HCT116 (cell line): Measurements from ENCODE around the gene CALHM3. TPM values are rescaled to one million over a fixed set of nuclear protein-coding genes. Genes with fewer than 3 reads are reported as not detected.

Experiments used
- ATAC-seq: fragments of 200-7000 bp; cut with Tn5 transposase; 2 replicates; pipeline ENCODE4 v1.9.1; 2020; ENCODE audit warnings: mild to moderate bottlenecking, moderate library complexity
- BruUV-seq: library from RNA; stranded (reverse); fragments of 400-500 nt; replicated peaks from 2 replicates; lab custom pipeline; 2021; lab: Mats Ljungman, UMichigan
- CTCF ChIA-PET: fragments of 300-600 bp; sonication (Branson Sonifier 250); formaldehyde crosslinking; loops from one replicate; lab custom pipeline; 2021; ENCODE audit warnings: antibody characterized with exemption; lab: Charles Lee
- POLR2A ChIA-PET: fragments of 300-600, 350-600 bp; sonication (Branson Sonifier 250); formaldehyde crosslinking; loops from one replicate; lab custom pipeline; 2021; ENCODE audit warnings: antibody characterized with exemption; lab: Charles Lee
- RAD21 ChIA-PET, 2 experiments: fragments of 300-600 bp; sonication (Branson Sonifier 250); formaldehyde crosslinking; loops; one replicate each; lab custom pipeline; 2023; ENCODE audit warnings: low total read pairs in 2 of 2; ENCODE audit not compliant: uncharacterized antibody in 2 of 2, unreplicated experiment in 2 of 2, low non-redundant PET in 1 of 2; lab: Charles Lee
- DNase-seq: peaks from one replicate; pipeline ENCODE4 v3.0.0-alpha.2; 2010; ENCODE audit warnings: low read depth, low spot score
- H2AFZ ChIP-seq: fragments of 200-600 bp; shearing (Covaris generic), sonication (generic); 2 replicates; pipeline ENCODE4 v1.6.1; 2017; ENCODE audit warnings: low read depth, mixed run types, mixed read lengths, antibody characterized with exemption, low read length; ENCODE audit not compliant: poor library complexity, severe bottlenecking
- H3K27ac ChIP-seq: 2 replicates; pipeline ENCODE4 v1.5.1; 2012; ENCODE audit warnings: low read depth, low read length
- H3K27me3 ChIP-seq: fragments of 200-600 bp; sonication (generic); 2 replicates; pipeline ENCODE4 v1.6.1; 2016; ENCODE audit warnings: mixed run types, low read length, mixed read lengths; ENCODE audit not compliant: insufficient read depth
- H3K36me3 ChIP-seq, 2 experiments: fragments of 200-500 bp in 1 of 2; fragments of 200-600 bp in 1 of 2; sonication (Bioruptor generic) in 1 of 2; sonication (generic) in 1 of 2; 2 replicates each; pipeline versions ENCODE4 v1.5.1 to v1.6.1; 2014 to 2016; ENCODE audit warnings: low read length in 2 of 2, inconsistent platforms in 1 of 2, mixed read lengths in 1 of 2, mixed run types in 1 of 2; ENCODE audit not compliant: insufficient read depth in 2 of 2, control insufficient read depth in 1 of 2
- H3K4me1 ChIP-seq, 2 experiments: fragments of 200-600 bp in 1 of 2; sonication (generic) in 1 of 2; 2 replicates each; pipeline versions ENCODE4 v1.5.1 to v1.6.1; 2012 to 2017; ENCODE audit warnings: low read length in 2 of 2, inconsistent platforms in 1 of 2, mild to moderate bottlenecking in 1 of 2, mixed read lengths in 1 of 2, mixed run types in 1 of 2, moderate library complexity in 1 of 2; ENCODE audit not compliant: insufficient read depth in 2 of 2, control insufficient read depth in 1 of 2
- H3K4me2 ChIP-seq: fragments of 200-600 bp; sonication (generic); 2 replicates; pipeline ENCODE4 v1.6.1; 2017; ENCODE audit warnings: mixed run types, low read length, mixed read lengths
- H3K4me3 ChIP-seq, 2 experiments: fragments of 200-600 bp in 1 of 2; sonication (generic) in 1 of 2; replicated peaks in 1 of 2; 2 replicates each; pipeline ENCODE4 v1.5.1; 2011 to 2016; ENCODE audit warnings: low read length in 2 of 2, control low read depth in 1 of 2, low read depth in 1 of 2, mild to moderate bottlenecking in 1 of 2, mixed read lengths in 1 of 2, mixed run types in 1 of 2
- H3K79me2 ChIP-seq: fragments of 200-600 bp; sonication (generic); 2 replicates; pipeline ENCODE4 v1.6.1; 2017; ENCODE audit warnings: mild to moderate bottlenecking, mixed run types, low read length, moderate library complexity, mixed read lengths; ENCODE audit not compliant: insufficient read depth
- H3K9ac ChIP-seq: fragments of 200-600 bp; sonication (generic); 2 replicates; pipeline ENCODE4 v1.6.1; 2016; ENCODE audit warnings: low read length, mixed read lengths
- H3K9me2 ChIP-seq: fragments of 200-600 bp; sonication (generic), shearing (Covaris generic); 2 replicates; pipeline ENCODE4 v1.6.1; 2017; ENCODE audit warnings: mixed run types, mild to moderate bottlenecking, moderate library complexity; ENCODE audit not compliant: insufficient read depth
- H3K9me3 ChIP-seq, 2 experiments: fragments of 200-500 bp in 1 of 2; fragments of 200-600 bp in 1 of 2; sonication (Bioruptor generic) in 1 of 2; sonication (generic) in 1 of 2; 2 replicates each; pipeline ENCODE4 v1.6.1; 2014 to 2017; ENCODE audit warnings: low read length in 2 of 2, mixed read lengths in 2 of 2, inconsistent platforms in 1 of 2, low read depth in 1 of 2, mild to moderate bottlenecking in 1 of 2, mixed run types in 1 of 2, moderate library complexity in 1 of 2; ENCODE audit not compliant: control insufficient read depth in 1 of 2, insufficient read depth in 1 of 2
- H4K20me1 ChIP-seq: fragments of 200-600 bp; sonication (generic), shearing (Covaris generic); 2 replicates; pipeline ENCODE4 v1.6.1; 2017; ENCODE audit warnings: mixed run types, mild to moderate bottlenecking, moderate library complexity; ENCODE audit not compliant: insufficient read depth
- CEBPB ChIP-seq: IDR thresholded peaks from 2 replicates; pipeline ENCODE4 v1.6.1; 2012; ENCODE audit warnings: low read depth
- EGR1 ChIP-seq: IDR thresholded peaks from 2 replicates; pipeline ENCODE4 v1.6.1; 2012; ENCODE audit warnings: low read depth
- ELF1 ChIP-seq: IDR thresholded peaks from 2 replicates; pipeline ENCODE4 v1.6.1; 2012; ENCODE audit warnings: low read depth, borderline replicate concordance
- EZH2 ChIP-seq: fragments of 200-600 bp; sonication (generic); IDR thresholded peaks from 2 replicates; pipeline ENCODE4 v1.6.1; 2017; ENCODE audit warnings: antibody characterized with exemption, mixed run types
- EZH2phosphoT487 ChIP-seq: fragments of 200-600 bp; IDR thresholded peaks from 2 replicates; pipeline ENCODE4 v1.6.1; 2018; ENCODE audit warnings: antibody characterized with exemption, borderline replicate concordance
- JUND ChIP-seq: IDR thresholded peaks from 2 replicates; pipeline ENCODE4 v1.6.1; 2012
- MAX ChIP-seq: IDR thresholded peaks from 2 replicates; pipeline ENCODE4 v1.6.1; 2012
- POLR2A ChIP-seq: IDR thresholded peaks from 2 replicates; pipeline ENCODE4 v1.7.0; 2011; ENCODE audit warnings: borderline replicate concordance; ENCODE audit not compliant: insufficient read depth, insufficient read length; ENCODE audit errors: extremely low read depth
- POLR2AphosphoS5 ChIP-seq: IDR thresholded peaks from 2 replicates; pipeline ENCODE4 v1.6.1; 2011; ENCODE audit warnings: mild to moderate bottlenecking, low read depth, low read length, moderate library complexity
- RAD21 ChIP-seq: IDR thresholded peaks from 2 replicates; pipeline ENCODE4 v1.6.1; 2012; ENCODE audit warnings: low read depth, mild to moderate bottlenecking
- SIN3A ChIP-seq: IDR thresholded peaks from 2 replicates; pipeline ENCODE4 v1.6.1; 2012; ENCODE audit warnings: low read depth
- TCF7L2 ChIP-seq: IDR thresholded peaks from 2 replicates; pipeline ENCODE4 v1.7.0; 2011; ENCODE audit warnings: borderline replicate concordance, inconsistent platforms; ENCODE audit not compliant: insufficient read depth, insufficient read length; ENCODE audit errors: extremely low read depth
- ZBTB33 ChIP-seq: IDR thresholded peaks from 2 replicates; pipeline ENCODE4 v1.6.1; 2011; ENCODE audit warnings: mild to moderate bottlenecking, low read length, moderate library complexity; ENCODE audit not compliant: insufficient replicate concordance; ENCODE audit errors: extremely low read depth
- ZFX ChIP-seq: fragments of 450-650 bp; IDR thresholded peaks from 2 replicates; pipeline ENCODE4 v1.6.1; 2017
- ZNF274 ChIP-seq: fragments of 200-500 bp; sonication (Bioruptor generic); IDR thresholded peaks from 2 replicates; pipeline ENCODE4 v1.6.1; 2014; ENCODE audit warnings: mild to moderate bottlenecking, low read depth, low read length, inconsistent platforms
- intact Hi-C: fragments of 100-400 bp; cut with micrococcal nuclease; formaldehyde crosslinking; loops from 2 replicates; pipeline ENCODE4 v1.10.0; 2022
- total RNA-seq: library from RNA; stranded (reverse); gene quantifications from one replicate; pipeline ENCODE4 v1.2.1, GENCODE V29; 2021; ENCODE audit not compliant: unreplicated experiment
- TF ChIP-seq, protein P1 (sequence below): IDR thresholded peaks from 2 replicates; pipeline ENCODE4 v1.6.1; 2012
- TF ChIP-seq, protein P2 (sequence below): IDR thresholded peaks from 2 replicates; pipeline ENCODE4 v1.6.1; 2012; ENCODE audit warnings: low read depth

CALHM3 gene
- total RNA-seq, 1 experiment from 2014 or later = 0.49 TPM

DNA sequence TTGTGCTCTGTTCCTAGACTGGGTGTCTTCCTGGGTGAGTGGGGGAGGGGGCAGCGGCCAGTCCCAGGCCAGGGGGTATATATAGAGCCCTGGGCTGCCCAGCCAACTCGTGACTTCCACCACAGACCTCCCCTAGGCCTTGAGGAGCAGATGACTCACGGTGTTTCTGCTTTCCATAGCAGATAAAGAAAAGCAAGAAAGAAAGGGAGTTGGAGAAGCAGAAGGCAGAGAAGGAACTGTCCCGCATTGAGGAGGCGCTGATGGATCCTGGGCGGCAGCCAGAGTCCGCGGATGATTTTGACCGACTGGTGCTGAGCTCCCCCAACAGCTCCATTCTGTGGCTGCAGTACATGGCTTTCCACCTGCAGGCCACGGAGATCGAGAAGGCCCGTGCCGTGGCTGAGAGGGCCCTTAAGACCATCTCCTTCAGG is 37.0 kb downstream of the CALHM3 start:
- POLR2A ChIA-PET = no interaction called here
- Histone ChIP-seq H3K27ac (no peak overlapping the region), H3K9me3 (no peaks in the 10 kb centered on the region), H2AFZ (no peak overlapping the region), H3K4me2 (no peak overlapping the region), H3K4me1 (no peaks in the 10 kb centered on the region), H3K9ac (no peak overlapping the region), H3K79me2 (peaks cover 5% of the 10 kb centered on the region; the same call in 1 of the 2 replicates), H3K27me3 (no peaks in the 10 kb centered on the region), H4K20me1 (no peaks in the 10 kb centered on the region), H3K9me2 (no peaks in the 10 kb centered on the region), H3K4me3 (no peak overlapping the region), H3K36me3 (peaks cover 84 to 90% of the 10 kb centered on the region in 2 experiments)
- no peak for DNase-seq
- TF ChIP-seq MAX (no peak), JUND (no peak)
- RAD21 ChIA-PET = no interaction called here
- no TSS peak for BruUV-seq
- intact Hi-C loops = no loop called here
- CTCF ChIA-PET = no interaction called here
- ATAC-seq = no peak

- Histone ChIP-seq H3K4me1 (no peaks in the 10 kb centered on the region), H3K27me3 (no peaks in the 10 kb centered on the region), H3K4me2 (no peak overlapping the region), H3K9me2 (no peaks in the 10 kb centered on the region), H3K36me3 (peaks cover 85 to 89% of the 10 kb centered on the region in 2 experiments), H3K27ac (no peak overlapping the region), H3K9ac (no peak overlapping the region), H3K9me3 (no peaks in the 10 kb centered on the region), H3K4me3 (no peak overlapping the region), H2AFZ (no peak overlapping the region), H3K79me2 (peaks cover 5% of the 10 kb centered on the region; the same call in 1 of the 2 replicates), H4K20me1 (no peaks in the 10 kb centered on the region)
- POLR2A ChIA-PET = no interaction called here
- CTCF ChIA-PET = no interaction called here
- ATAC-seq (no peak), DNase-seq (no peak)
- BruUV-seq = no TSS peak
- intact Hi-C loops = no loop called here
- RAD21 ChIA-PET = no interaction called here
- TF ChIP-seq EZH2 (no peak), POLR2AphosphoS5 (no peak), CEBPB (no peak), SIN3A (no peak), ZBTB33 (no peak), JUND (no peak), EGR1 (no peak), EZH2phosphoT487 (no peak), TCF7L2 (no peak), ZFX (no peak), ZNF274 (no peak), RAD21 (no peak), ELF1 (no peak), POLR2A (no peak)
- TF ChIP-seq, protein P1, sequence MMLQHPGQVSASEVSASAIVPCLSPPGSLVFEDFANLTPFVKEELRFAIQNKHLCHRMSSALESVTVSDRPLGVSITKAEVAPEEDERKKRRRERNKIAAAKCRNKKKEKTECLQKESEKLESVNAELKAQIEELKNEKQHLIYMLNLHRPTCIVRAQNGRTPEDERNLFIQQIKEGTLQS = no peak
- TF ChIP-seq, protein P2, sequence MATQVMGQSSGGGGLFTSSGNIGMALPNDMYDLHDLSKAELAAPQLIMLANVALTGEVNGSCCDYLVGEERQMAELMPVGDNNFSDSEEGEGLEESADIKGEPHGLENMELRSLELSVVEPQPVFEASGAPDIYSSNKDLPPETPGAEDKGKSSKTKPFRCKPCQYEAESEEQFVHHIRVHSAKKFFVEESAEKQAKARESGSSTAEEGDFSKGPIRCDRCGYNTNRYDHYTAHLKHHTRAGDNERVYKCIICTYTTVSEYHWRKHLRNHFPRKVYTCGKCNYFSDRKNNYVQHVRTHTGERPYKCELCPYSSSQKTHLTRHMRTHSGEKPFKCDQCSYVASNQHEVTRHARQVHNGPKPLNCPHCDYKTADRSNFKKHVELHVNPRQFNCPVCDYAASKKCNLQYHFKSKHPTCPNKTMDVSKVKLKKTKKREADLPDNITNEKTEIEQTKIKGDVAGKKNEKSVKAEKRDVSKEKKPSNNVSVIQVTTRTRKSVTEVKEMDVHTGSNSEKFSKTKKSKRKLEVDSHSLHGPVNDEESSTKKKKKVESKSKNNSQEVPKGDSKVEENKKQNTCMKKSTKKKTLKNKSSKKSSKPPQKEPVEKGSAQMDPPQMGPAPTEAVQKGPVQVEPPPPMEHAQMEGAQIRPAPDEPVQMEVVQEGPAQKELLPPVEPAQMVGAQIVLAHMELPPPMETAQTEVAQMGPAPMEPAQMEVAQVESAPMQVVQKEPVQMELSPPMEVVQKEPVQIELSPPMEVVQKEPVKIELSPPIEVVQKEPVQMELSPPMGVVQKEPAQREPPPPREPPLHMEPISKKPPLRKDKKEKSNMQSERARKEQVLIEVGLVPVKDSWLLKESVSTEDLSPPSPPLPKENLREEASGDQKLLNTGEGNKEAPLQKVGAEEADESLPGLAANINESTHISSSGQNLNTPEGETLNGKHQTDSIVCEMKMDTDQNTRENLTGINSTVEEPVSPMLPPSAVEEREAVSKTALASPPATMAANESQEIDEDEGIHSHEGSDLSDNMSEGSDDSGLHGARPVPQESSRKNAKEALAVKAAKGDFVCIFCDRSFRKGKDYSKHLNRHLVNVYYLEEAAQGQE = no peak
Measured at GRCh38 chr10:103441611-103442010, 37.4 kb downstream of the CALHM3 start.
